SH-SY5Y (cell line): Measurements from ENCODE around the gene INTS6.

Source experiments
- GATA2 ChIP-seq: IDR thresholded peaks from 2 replicates; pipeline ENCODE4 v1.6.1; 2011; ENCODE audit warnings: mild to moderate bottlenecking, low read depth, low read length
- GATA3 ChIP-seq: IDR thresholded peaks from 2 replicates; pipeline ENCODE4 v1.6.1; 2011; ENCODE audit warnings: low read depth, mild to moderate bottlenecking, low read length, moderate library complexity

- TF ChIP-seq GATA3 (no peak), GATA2 (no peak)
Observed at GRCh38 chr13:51332566-51333361, 120.1 kb downstream of the INTS6 start.
